Measurements from ENCODE around the gene SERINC5. TPM values are rescaled to one million over a fixed set of nuclear protein-coding genes. Genes with fewer than 3 reads are reported as not detected.

The SERINC5 gene
- total and polyA plus RNA-seq, 12 donors, result 2.3 to 21.9 (median 14.8) TPM

DNA sequence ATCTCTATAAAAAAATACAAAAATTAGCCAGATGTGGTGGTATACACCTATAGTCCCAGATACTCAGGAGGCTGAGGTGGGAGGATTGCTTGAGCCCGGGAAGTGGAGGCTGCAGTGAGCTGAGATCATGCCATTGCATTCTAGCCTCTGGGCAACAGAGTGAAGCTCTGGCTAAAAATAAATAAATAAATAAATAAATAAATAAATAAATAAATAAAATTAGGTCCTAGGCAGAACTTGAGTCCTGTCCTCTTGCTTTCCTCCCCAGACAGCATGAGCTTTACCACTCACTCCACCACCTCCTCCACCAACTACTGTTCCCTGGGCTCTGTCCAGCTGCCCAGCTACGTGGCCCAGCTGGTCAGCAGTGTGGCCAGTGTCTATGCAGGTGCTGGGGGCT is 32.3 kb upstream of the SERINC5 start:
- Histone ChIP-seq H3K4me1 (no peaks in the 10 kb centered on the region), H3K9me3 (peaks cover 0 to 9% (median 0%) of the 10 kb centered on the region in 11 donors), H3K27ac (no peak overlapping the region), H3K36me3 (no peaks in the 10 kb centered on the region), H3K27me3 (no peaks in the 10 kb centered on the region), H3K4me3 (no peak overlapping the region)
- DNase-seq (no peak), ATAC-seq (no peak)
- intact Hi-C loops (cut with DNase I), result no loop called here
- TF ChIP-seq, protein P1, sequence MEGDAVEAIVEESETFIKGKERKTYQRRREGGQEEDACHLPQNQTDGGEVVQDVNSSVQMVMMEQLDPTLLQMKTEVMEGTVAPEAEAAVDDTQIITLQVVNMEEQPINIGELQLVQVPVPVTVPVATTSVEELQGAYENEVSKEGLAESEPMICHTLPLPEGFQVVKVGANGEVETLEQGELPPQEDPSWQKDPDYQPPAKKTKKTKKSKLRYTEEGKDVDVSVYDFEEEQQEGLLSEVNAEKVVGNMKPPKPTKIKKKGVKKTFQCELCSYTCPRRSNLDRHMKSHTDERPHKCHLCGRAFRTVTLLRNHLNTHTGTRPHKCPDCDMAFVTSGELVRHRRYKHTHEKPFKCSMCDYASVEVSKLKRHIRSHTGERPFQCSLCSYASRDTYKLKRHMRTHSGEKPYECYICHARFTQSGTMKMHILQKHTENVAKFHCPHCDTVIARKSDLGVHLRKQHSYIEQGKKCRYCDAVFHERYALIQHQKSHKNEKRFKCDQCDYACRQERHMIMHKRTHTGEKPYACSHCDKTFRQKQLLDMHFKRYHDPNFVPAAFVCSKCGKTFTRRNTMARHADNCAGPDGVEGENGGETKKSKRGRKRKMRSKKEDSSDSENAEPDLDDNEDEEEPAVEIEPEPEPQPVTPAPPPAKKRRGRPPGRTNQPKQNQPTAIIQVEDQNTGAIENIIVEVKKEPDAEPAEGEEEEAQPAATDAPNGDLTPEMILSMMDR (IDR thresholded peaks at IDR 0.05), result no peak
- 92% methylated on average over 2 of the region's 2 CpGs for WGBS, 2 donors

DNA sequence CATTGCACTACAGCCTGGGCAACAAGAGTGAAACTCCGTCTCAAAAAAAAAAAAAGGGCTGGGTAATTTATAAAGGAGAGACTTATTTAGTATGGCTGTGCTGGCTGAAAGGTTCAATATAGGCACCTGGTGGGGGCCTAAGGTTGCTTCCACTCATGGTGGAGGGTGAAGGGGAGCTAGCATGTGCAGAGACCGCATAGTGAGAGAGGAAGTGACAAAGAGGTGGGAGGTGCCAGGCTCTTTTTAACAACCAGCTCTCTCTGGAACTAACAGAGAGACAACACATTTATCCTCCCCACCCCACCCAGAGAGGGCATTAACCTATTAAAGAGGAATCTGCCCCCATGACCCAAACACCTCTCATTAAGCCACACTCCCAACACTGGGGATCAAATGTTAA is 28.9 kb upstream of the SERINC5 start:
- H3K9me3 ChIP-seq, result peaks cover 0 to 9% (median 0%) of the 10 kb centered on the region in 11 donors
- H3K27ac ChIP-seq, result no peak overlapping the region
- WGBS, 2 donors, result 63 to 76% methylated on average over 2 of the region's 2 CpGs
- TF ChIP-seq, protein P1 (IDR thresholded peaks at IDR 0.05), result no peak
- H3K4me3 ChIP-seq, result no peak overlapping the region
- intact Hi-C loops (cut with DNase I), result no loop called here
- no peaks in the 10 kb centered on the region for H3K27me3 ChIP-seq
- ATAC-seq (no peak), DNase-seq (no peak)
- no peaks in the 10 kb centered on the region for H3K36me3 ChIP-seq
- no peaks in the 10 kb centered on the region for H3K4me1 ChIP-seq

- 60 to 85% methylated on average over 1 of the region's 1 CpG for WGBS, 2 donors
- peaks cover 0 to 9% (median 0%) of the 10 kb centered on the region in 11 donors for H3K9me3 ChIP-seq
- intact Hi-C loops (cut with DNase I), result no loop called here
- H3K4me1 ChIP-seq, result no peaks in the 10 kb centered on the region
- H3K27me3 ChIP-seq, result no peaks in the 10 kb centered on the region
- ATAC-seq, result no peak
- H3K36me3 ChIP-seq, result no peaks in the 10 kb centered on the region
- DNase-seq, result no peak
- no peak overlapping the region for H3K4me3 ChIP-seq
- no peak overlapping the region for H3K27ac ChIP-seq
- TF ChIP-seq, protein P1 (IDR thresholded peaks at IDR 0.05), result no peak
Measured at GRCh38 chr5:80283360-80283759, 27.5 kb upstream of the SERINC5 start.

DNA sequence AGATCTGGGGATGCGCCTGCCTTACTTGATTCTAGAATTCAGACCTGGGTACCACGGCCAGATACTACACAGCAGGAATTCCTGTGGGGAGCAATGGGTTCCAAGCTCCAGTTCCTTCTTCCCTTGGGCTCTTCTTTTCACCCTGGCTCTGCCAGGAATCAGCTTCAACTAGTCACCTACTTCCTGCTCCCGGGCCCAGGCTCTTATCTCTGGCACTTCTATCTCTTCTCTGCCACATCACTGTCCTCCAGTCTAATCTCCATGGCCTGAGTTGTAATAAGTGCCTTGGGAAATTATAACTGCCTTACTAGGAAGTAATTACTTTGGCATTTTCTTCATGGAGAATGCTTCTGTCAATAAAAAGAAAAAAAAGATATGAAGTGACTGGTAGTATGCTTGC is 26.2 kb upstream of the SERINC5 start:
- ATAC-seq, result peak in 2 of 8 donors; percentile 53 to 73
- peaks cover 0 to 9% (median 0%) of the 10 kb centered on the region in 11 donors for H3K9me3 ChIP-seq
- H3K4me3 ChIP-seq, result no peak overlapping the region
- intact Hi-C loops (cut with DNase I), result no loop called here
- 57 to 58% methylated on average over 3 of the region's 3 CpGs for WGBS, 2 donors
- no peak for DNase-seq
- no peaks in the 10 kb centered on the region for H3K36me3 ChIP-seq
- no peaks in the 10 kb centered on the region for H3K27me3 ChIP-seq
- H3K4me1 ChIP-seq, result peaks cover 0 to 4% (median 0%) of the 10 kb centered on the region in 9 donors
- no peak overlapping the region for H3K27ac ChIP-seq
- TF ChIP-seq, protein P1 (IDR thresholded peaks at IDR 0.05), result no peak
